ENCODE measurements around the gene RRP36.
A peak's percentile ranks its signal among the peaks of the same experiment; 100 is the strongest.

The RRP36 gene

GRCh38 chr6:43021270-43022047 lies at the start of gene RRP36:
Gene RRP36, plus strand, starts transcription at chr6:43021623. Its CDS starts 32 bp downstream, at chr6:43021655.
- no peaks in the 10 kb centered on the region for H3K9me3 Mint-ChIP-seq
- H3K4me1 Mint-ChIP-seq (ENCODE audit: low read depth): peaks cover 51% of the 10 kb centered on the region
- peak within 1 kb of the TSS; percentile 97 for H3K4me3 Mint-ChIP-seq
- no peaks in the 10 kb centered on the region for H3K27me3 Mint-ChIP-seq
- H3K27ac Mint-ChIP-seq: peak within 1 kb of the TSS; percentile 95
- H3K36me3 Mint-ChIP-seq (ENCODE audit: low read depth): peaks cover 83% of the 10 kb centered on the region
- DNase-seq: peak; percentile 86

DNA sequence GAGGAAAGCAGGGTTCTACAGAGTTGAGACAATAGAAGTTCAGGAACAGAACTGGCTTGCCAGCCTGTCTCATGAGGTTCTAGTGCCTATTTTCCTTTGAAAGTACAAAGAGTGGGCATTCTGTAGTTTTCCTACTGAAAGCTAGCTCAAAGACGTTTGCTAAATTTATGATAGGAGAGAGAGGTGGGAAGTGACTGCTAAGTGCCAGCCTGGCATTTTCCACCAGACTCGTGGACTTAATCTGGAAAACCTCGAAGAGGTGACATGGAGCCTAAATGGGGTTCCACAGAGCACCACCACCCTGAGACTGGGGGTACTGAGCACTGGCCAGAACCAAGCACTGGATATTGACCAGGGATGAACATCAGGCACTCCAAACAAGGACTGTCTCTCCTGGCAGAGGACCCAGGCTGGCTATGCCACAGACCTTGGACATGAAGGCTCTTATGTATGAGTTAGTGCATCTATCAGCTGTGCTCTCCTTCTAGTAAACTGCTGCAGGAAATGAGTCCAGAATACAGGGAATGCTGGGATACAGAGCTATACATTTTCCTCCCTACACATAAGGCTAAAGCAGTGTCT lies 49.6 kb upstream of the RRP36 start:
- DNase-seq: no peak
- Mint-ChIP-seq H3K27ac (peak overlapping the region; percentile 41), H3K4me3 (no peak overlapping the region), H3K9me3 (no peaks in the 10 kb centered on the region), H3K36me3 (ENCODE audit: low read depth) (peaks cover 41% of the 10 kb centered on the region), H3K27me3 (no peaks in the 10 kb centered on the region), H3K4me1 (ENCODE audit: low read depth) (peaks cover 32% of the 10 kb centered on the region)

GRCh38 chr6:42973926-42974325 lies 47.5 kb upstream of the RRP36 start:
- H3K27ac Mint-ChIP-seq: peak overlapping the region; percentile 44
- no peak overlapping the region for H3K4me3 Mint-ChIP-seq
- H3K9me3 Mint-ChIP-seq: no peaks in the 10 kb centered on the region
- DNase-seq: no peak
- no peaks in the 10 kb centered on the region for H3K27me3 Mint-ChIP-seq
- peaks cover 40% of the 10 kb centered on the region for H3K4me1 Mint-ChIP-seq (ENCODE audit: low read depth)
- H3K36me3 Mint-ChIP-seq (ENCODE audit: low read depth): peaks cover 41% of the 10 kb centered on the region

DNA sequence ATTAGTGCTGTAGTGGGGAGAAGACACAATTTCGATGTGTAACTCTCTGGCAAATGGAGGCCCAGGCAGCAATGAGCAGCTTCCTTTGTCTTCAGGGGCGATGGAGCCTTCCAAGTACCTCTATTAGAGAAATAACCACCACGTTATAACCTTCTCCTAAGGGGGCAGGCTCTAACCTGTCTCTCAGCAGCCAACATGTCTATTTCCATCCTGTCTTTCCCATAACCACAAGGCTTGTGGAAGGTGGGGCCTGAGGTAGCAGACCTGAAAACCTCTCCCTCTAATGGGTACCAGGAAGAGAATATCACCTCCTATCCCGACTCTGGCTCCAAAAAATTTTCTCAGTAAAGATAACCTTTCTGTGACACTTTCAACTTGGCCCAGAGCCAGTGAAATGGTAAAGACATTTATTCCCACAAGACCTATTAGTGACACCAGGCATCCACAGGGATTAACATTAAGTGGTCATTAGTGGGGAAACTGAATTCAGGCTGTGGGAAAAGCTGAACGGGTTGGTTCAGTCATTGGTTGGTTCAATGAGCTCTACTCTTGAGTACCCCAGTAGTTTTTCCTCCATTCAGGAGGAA lies 46.4 kb upstream of the RRP36 start:
- Mint-ChIP-seq H3K27ac (peak overlapping the region; percentile 78), H3K9me3 (no peaks in the 10 kb centered on the region), H3K4me1 (ENCODE audit: low read depth) (peaks cover 49% of the 10 kb centered on the region), H3K36me3 (ENCODE audit: low read depth) (peaks cover 39% of the 10 kb centered on the region), H3K27me3 (no peaks in the 10 kb centered on the region), H3K4me3 (peak overlapping the region; percentile 6)
- DNase-seq: no peak

DNA sequence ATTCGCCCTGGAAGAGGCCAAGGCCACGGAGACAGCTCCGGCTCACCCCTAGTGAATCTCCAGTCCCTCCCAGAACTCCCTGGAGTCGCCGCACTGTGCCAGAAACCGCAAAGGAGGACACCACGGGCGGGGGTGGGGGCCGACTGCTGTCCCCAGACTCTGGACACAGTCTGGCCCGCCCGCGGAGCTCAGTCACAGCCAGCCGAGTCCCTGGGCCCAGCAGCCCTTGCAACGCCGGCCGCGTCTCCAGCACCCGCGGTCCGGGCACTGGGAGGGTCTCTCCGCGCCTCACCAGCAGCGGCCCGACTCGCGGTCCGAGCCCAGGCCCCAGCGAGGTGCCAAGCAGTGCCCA lies 43.0 kb upstream of the RRP36 start:
- peak overlapping the region; percentile 93 for H3K4me3 Mint-ChIP-seq
- peak; percentile 54 for DNase-seq
- H3K27ac Mint-ChIP-seq: peak overlapping the region; percentile 93
- no peaks in the 10 kb centered on the region for H3K27me3 Mint-ChIP-seq
- no peaks in the 10 kb centered on the region for H3K9me3 Mint-ChIP-seq
- H3K36me3 Mint-ChIP-seq (ENCODE audit: low read depth): peaks cover 39% of the 10 kb centered on the region
- peaks cover 47% of the 10 kb centered on the region for H3K4me1 Mint-ChIP-seq (ENCODE audit: low read depth)

- Mint-ChIP-seq H3K27me3 (no peaks in the 10 kb centered on the region), H3K36me3 (ENCODE audit: low read depth) (peaks cover 35% of the 10 kb centered on the region), H3K27ac (peak within 1 kb of the TSS; percentile 95), H3K9me3 (no peaks in the 10 kb centered on the region), H3K4me3 (peak within 1 kb of the TSS; percentile 93), H3K4me1 (ENCODE audit: low read depth) (peaks cover 51% of the 10 kb centered on the region)
- peak; percentile 94 for DNase-seq
Measured at GRCh38 chr6:42978839-42979522, 42.4 kb upstream of the RRP36 start, which contains the start of gene PEX6. Gene PEX6, minus strand, starts transcription at chr6:42979181. Its CDS starts 31 bp downstream, at chr6:42979150.

- DNase-seq: no peak
- Mint-ChIP-seq H3K36me3 (ENCODE audit: low read depth) (peaks cover 32% of the 10 kb centered on the region), H3K9me3 (no peaks in the 10 kb centered on the region), H3K4me1 (ENCODE audit: low read depth) (peaks cover 50% of the 10 kb centered on the region), H3K27me3 (no peaks in the 10 kb centered on the region), H3K27ac (peak overlapping the region; percentile 95), H3K4me3 (peak overlapping the region; percentile 82)
Measured at GRCh38 chr6:42979523-42980177, 41.8 kb upstream of the RRP36 start.

GRCh38 chr6:42981836-42982235 lies 39.6 kb upstream of the RRP36 start:
- peaks cover 52% of the 10 kb centered on the region for H3K4me1 Mint-ChIP-seq (ENCODE audit: low read depth)
- H3K27ac Mint-ChIP-seq: peak overlapping the region; percentile 13
- no peak overlapping the region for H3K4me3 Mint-ChIP-seq
- peaks cover 25% of the 10 kb centered on the region for H3K36me3 Mint-ChIP-seq (ENCODE audit: low read depth)
- no peaks in the 10 kb centered on the region for H3K27me3 Mint-ChIP-seq
- H3K9me3 Mint-ChIP-seq: no peaks in the 10 kb centered on the region
- no peak for DNase-seq

DNA sequence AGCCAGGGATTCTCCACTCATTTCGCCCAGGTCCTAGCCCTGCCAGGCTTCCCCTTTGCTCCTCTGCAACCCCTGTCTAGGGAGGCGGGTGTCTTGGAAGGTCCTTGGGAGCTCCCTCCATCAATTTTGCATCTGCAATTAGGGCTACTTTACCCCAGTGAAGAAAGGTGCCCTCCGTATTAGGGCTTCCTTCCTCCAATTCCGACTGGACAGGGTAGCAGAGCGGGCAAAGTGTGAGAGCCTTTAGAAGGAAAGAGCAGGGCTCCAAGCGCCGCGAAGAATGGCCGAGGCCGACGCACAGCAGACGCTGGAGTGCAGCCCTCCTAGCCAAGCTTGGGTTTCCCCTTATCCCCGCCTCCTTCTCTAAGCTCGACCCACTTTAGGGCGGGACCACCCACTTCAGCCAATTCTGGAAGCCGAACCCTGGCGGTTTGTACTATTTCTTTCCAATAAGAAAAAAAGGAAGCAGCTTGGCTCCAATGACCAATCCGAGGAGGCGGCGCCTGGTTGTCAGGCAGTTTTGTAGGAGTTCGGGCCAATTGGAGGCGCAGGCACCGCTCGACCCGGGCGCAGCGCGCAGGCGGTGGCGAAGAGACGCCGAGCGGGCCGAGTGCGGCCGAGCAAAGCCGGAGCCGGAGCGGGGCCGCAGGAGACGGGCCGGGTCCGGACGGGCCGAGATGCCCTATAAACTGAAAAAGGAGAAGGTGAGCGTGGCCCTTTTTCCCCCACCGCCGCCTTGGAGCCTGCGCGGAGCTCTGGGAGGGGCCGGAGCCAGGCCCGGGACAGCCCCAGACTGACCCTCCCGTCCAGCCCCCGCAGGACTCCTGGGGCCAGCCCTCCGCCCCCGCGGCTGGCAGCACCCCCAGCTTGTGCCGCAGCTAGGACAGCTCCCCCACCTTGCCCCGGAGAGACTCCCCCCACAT lies 37.2 kb upstream of the RRP36 start, which contains the start of gene PPP2R5D:
Gene PPP2R5D, plus strand, starts transcription at position 570 of the 923 bp plus-strand sequence. Its CDS starts 108 bp downstream, at position 678.
- DNase-seq: peak; percentile 95
- Mint-ChIP-seq H3K27me3 (no peaks in the 10 kb centered on the region), H3K4me3 (peak within 1 kb of the TSS; percentile 84), H3K27ac (peak within 1 kb of the TSS; percentile 87), H3K36me3 (ENCODE audit: low read depth) (peaks cover 33% of the 10 kb centered on the region), H3K4me1 (ENCODE audit: low read depth) (peaks cover 63% of the 10 kb centered on the region), H3K9me3 (no peaks in the 10 kb centered on the region)

DNA sequence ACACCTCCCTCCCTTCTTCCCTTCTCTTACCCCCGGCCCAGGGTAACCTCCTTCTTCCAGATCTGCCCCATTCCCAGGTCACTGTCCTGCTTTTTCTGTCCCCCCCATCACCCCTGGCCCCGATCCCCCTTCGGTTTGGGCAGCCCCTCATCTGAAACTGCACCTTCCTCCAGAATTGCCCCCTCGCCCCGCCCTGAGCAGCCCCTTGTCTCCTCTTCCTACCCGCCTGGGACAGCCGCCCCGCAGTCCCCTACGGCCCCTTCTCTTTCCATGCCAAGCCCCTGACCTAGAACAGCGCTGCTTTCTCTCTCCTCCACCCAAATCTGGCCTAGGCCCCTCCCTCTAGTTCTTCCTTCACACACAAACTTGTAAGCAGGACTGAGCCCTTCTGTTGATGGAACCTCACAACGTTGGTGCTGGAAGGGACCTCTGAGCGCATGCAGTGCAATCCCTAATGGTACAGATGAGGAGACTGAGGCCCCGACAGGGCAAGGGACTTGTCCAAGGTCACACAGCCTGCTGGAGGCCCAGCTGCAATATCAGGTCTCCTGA lies 36.4 kb upstream of the RRP36 start:
- Mint-ChIP-seq H3K27ac (peak overlapping the region; percentile 87), H3K9me3 (no peaks in the 10 kb centered on the region), H3K4me1 (ENCODE audit: low read depth) (peaks cover 60% of the 10 kb centered on the region), H3K36me3 (ENCODE audit: low read depth) (peaks cover 41% of the 10 kb centered on the region), H3K4me3 (peak overlapping the region; percentile 84), H3K27me3 (no peaks in the 10 kb centered on the region)
- DNase-seq: peak; percentile 47

DNA sequence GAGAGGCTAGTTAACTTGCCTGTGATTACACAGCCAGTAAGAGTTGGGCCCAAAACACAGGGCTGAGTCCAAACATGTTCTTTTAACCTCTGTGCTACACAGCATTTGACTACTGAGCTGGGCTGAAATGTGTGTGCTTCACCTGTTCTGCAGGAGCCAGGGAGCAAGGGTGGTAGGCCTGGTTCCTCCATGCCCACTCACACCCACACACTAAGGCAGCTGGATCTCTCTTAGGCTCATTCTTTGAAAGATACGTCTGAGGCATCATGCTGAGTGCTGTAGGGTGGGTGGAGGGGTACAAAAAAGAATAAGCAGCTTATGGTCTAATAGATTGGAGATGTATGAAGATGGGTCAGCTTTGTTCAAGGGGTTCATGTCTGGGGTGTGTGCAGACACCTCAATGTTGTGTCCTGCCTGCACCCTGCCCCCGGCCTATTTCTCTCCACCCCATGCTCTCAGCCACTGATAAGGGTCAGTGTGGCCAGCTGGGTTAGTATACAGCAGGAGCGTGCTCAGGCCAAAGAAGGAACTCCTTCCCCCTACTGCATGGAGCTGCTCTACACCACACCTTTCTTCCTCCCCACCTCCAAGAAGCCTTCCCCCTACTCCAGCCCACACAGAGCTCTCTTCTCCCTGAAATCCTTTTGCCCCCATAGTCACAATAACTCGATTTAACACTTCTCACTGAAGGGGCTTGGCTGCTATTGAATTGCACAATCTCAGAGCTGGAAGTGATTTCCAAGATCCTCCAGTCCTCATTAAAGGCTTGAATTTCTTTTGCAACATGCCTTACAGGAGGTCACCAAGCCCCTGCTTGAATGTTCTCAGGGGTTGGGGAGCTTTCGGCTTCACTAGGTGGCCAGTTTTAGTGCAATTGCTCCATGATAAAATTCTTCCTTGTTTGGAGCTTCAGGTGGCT lies 33.6 kb upstream of the RRP36 start:
- H3K4me3 Mint-ChIP-seq: no peak overlapping the region
- no peak for DNase-seq
- no peaks in the 10 kb centered on the region for H3K27me3 Mint-ChIP-seq
- H3K9me3 Mint-ChIP-seq: no peaks in the 10 kb centered on the region
- H3K4me1 Mint-ChIP-seq (ENCODE audit: low read depth): peaks cover 55% of the 10 kb centered on the region
- H3K36me3 Mint-ChIP-seq (ENCODE audit: low read depth): peaks cover 57% of the 10 kb centered on the region
- H3K27ac Mint-ChIP-seq: no peak overlapping the region

GRCh38 chr6:42988486-42989020 lies 32.9 kb upstream of the RRP36 start:
- H3K9me3 Mint-ChIP-seq: no peaks in the 10 kb centered on the region
- no peak overlapping the region for H3K4me3 Mint-ChIP-seq
- H3K27ac Mint-ChIP-seq: no peak overlapping the region
- no peak for DNase-seq
- H3K27me3 Mint-ChIP-seq: no peaks in the 10 kb centered on the region
- H3K4me1 Mint-ChIP-seq (ENCODE audit: low read depth): peaks cover 56% of the 10 kb centered on the region
- H3K36me3 Mint-ChIP-seq (ENCODE audit: low read depth): peaks cover 61% of the 10 kb centered on the region

All from activated T-cell treated with anti-CD3 and anti-CD28 coated beads, Interleukin-2, amount 50 U/mL, for 24 hours (primary cell).